HG03108 (cell line): Measurements from ENCODE around the gene TAP1.

ENCODE experiments used
- ATAC-seq: cut with Tn5 transposase; IDR thresholded peaks from one replicate; pipeline ENCODE4 v1.9.1; 2021; ENCODE audit warnings: moderate library complexity; ENCODE audit not compliant: unreplicated experiment

The TAP1 gene

GRCh38 chr6:32840604-32841246 lies 12.8 kb downstream of the TAP1 start:
- ATAC-seq = no peak

- ATAC-seq = no peak
Observed at GRCh38 chr6:32839356-32839755, 14.1 kb downstream of the TAP1 start.

- ATAC-seq = peak; percentile 71
Observed at GRCh38 chr6:32838114-32838958, 15.2 kb downstream of the TAP1 start, which contains the start of gene TAP2. TAP2 (minus strand) TSS chr6:32838739; CDS start chr6:32838233, 506 bp downstream.

- no peak for ATAC-seq
Observed at GRCh38 chr6:32837651-32838113, 15.8 kb downstream of the TAP1 start.

GRCh38 chr6:32836873-32837272 lies 16.6 kb downstream of the TAP1 start:
- ATAC-seq = no peak

- ATAC-seq = no peak
Observed at GRCh38 chr6:32835167-32835893, 18.2 kb downstream of the TAP1 start.

GRCh38 chr6:32833664-32834063 lies 19.8 kb downstream of the TAP1 start:
- no peak for ATAC-seq

- no peak for ATAC-seq
Observed at GRCh38 chr6:32832535-32832934, 21.0 kb downstream of the TAP1 start.

- no peak for ATAC-seq
Observed at GRCh38 chr6:32830936-32831335, 22.6 kb downstream of the TAP1 start.

- ATAC-seq = no peak
Observed at GRCh38 chr6:32830017-32830416, 23.5 kb downstream of the TAP1 start.

GRCh38 chr6:32829495-32829894 lies 24.0 kb downstream of the TAP1 start:
- ATAC-seq = no peak

- no peak for ATAC-seq
Observed at GRCh38 chr6:32827025-32827424, 26.5 kb downstream of the TAP1 start.

- no peak for ATAC-seq
Observed at GRCh38 chr6:32825966-32826365, 27.5 kb downstream of the TAP1 start.

- no peak for ATAC-seq
Observed at GRCh38 chr6:32819729-32820128, 33.8 kb downstream of the TAP1 start.

- no peak for ATAC-seq
Observed at GRCh38 chr6:32818867-32819266, 34.6 kb downstream of the TAP1 start.

GRCh38 chr6:32816746-32817204 lies 36.7 kb downstream of the TAP1 start, which contains the start of gene HLA-DOB:
HLA-DOB (minus strand) TSS chr6:32817002; CDS start chr6:32816951, 51 bp downstream.
- peak; percentile 34 for ATAC-seq

GRCh38 chr6:32815996-32816395 lies 37.5 kb downstream of the TAP1 start:
- peak; percentile 46 for ATAC-seq

- ATAC-seq = no peak
Observed at GRCh38 chr6:32815115-32815514, 38.4 kb downstream of the TAP1 start.

- no peak for ATAC-seq
Observed at GRCh38 chr6:32814145-32814544, 39.4 kb downstream of the TAP1 start.

- no peak for ATAC-seq
Observed at GRCh38 chr6:32809171-32809570, 44.3 kb downstream of the TAP1 start.

- no peak for ATAC-seq
Observed at GRCh38 chr6:32807020-32807580, 46.4 kb downstream of the TAP1 start.
